Activated naive CD4-positive, alpha-beta T cell treated with anti-CD3 and anti-CD28 coated beads, Interleukin-2, amount 10 ng/mL, durations not matched to agents 7 days and 5 days (primary cell): Measurements from ENCODE around the gene TRIO.
A peak's percentile ranks its signal among the peaks of the same experiment; 100 is the strongest.

Source experiments
- CTCF ChIA-PET: fragments of 350-600 bp; sonication (Branson Sonifier 250); formaldehyde crosslinking; loops from one replicate; lab custom pipeline; 2021; ENCODE audit warnings: antibody characterized with exemption; lab: Charles Lee
- DNase-seq: peaks from one replicate; pipeline ENCODE4 v3.0.0-alpha.2; 2020
- H3K27ac Mint-ChIP-seq: one replicate; pipeline ENCODE4 v1.8.0; 2021; ENCODE audit warnings: mild to moderate bottlenecking, moderate library complexity, mixed read lengths
- H3K27me3 Mint-ChIP-seq: one replicate; pipeline ENCODE4 v1.8.0; 2021; ENCODE audit warnings: mild to moderate bottlenecking, mixed read lengths
- H3K36me3 Mint-ChIP-seq: one replicate; pipeline ENCODE4 v1.8.0; 2021; ENCODE audit warnings: mixed read lengths
- H3K4me1 Mint-ChIP-seq: one replicate; pipeline ENCODE4 v1.8.0; 2021; ENCODE audit warnings: mixed read lengths
- H3K4me3 Mint-ChIP-seq: one replicate; pipeline ENCODE4 v1.8.0; 2021; ENCODE audit warnings: mild to moderate bottlenecking, moderate library complexity, mixed read lengths
- H3K9me3 Mint-ChIP-seq: one replicate; pipeline ENCODE4 v1.8.0; 2021; ENCODE audit warnings: mixed read lengths

The TRIO gene

GRCh38 chr5:14416621-14417275 lies 273.6 kb downstream of the TRIO start:
- H3K4me1 Mint-ChIP-seq = peaks cover 62% of the 10 kb centered on the region
- CTCF ChIA-PET = interaction anchor here (0.7 kb wide), 1 partner anchor 20 kb away, joined by 3 read pairs; no protein-coding TSS in a partner anchor

GRCh38 chr5:14417276-14417730 lies 274.2 kb downstream of the TRIO start:
- Mint-ChIP-seq H3K4me1 (peaks cover 60% of the 10 kb centered on the region), H3K9me3 (no peaks in the 10 kb centered on the region), H3K27me3 (peaks cover 6% of the 10 kb centered on the region), H3K36me3 (peaks cover 2% of the 10 kb centered on the region), H3K27ac (no peak overlapping the region), H3K4me3 (no peak overlapping the region)
- no peak for DNase-seq
- CTCF ChIA-PET = interaction anchor here (1.2 kb wide), 1 partner anchor 127 kb away, joined by 3 read pairs; no protein-coding TSS in a partner anchor

More at GRCh38 chr5:14416621-14417275, 273.6 kb downstream of the TRIO start:
- peaks cover 2% of the 10 kb centered on the region for H3K36me3 Mint-ChIP-seq
- H3K27ac Mint-ChIP-seq = peak overlapping the region; percentile 98
- DNase-seq = no peak
- peaks cover 6% of the 10 kb centered on the region for H3K27me3 Mint-ChIP-seq
- H3K4me3 Mint-ChIP-seq = no peak overlapping the region
- H3K9me3 Mint-ChIP-seq = no peaks in the 10 kb centered on the region

- no peak overlapping the region for H3K4me3 Mint-ChIP-seq
- peaks cover 2% of the 10 kb centered on the region for H3K36me3 Mint-ChIP-seq
- no peaks in the 10 kb centered on the region for H3K9me3 Mint-ChIP-seq
- no peak overlapping the region for H3K27ac Mint-ChIP-seq
- H3K4me1 Mint-ChIP-seq = peaks cover 59% of the 10 kb centered on the region
- CTCF ChIA-PET = interaction anchor here (1.2 kb wide), 1 partner anchor 127 kb away, joined by 3 read pairs; no protein-coding TSS in a partner anchor
- DNase-seq = no peak
- H3K27me3 Mint-ChIP-seq = peaks cover 6% of the 10 kb centered on the region
Observed at GRCh38 chr5:14417792-14418765, 274.9 kb downstream of the TRIO start.

- H3K27me3 Mint-ChIP-seq = peaks cover 6% of the 10 kb centered on the region
- CTCF ChIA-PET = no interaction called here
- no peak overlapping the region for H3K27ac Mint-ChIP-seq
- H3K4me1 Mint-ChIP-seq = peaks cover 58% of the 10 kb centered on the region
- no peaks in the 10 kb centered on the region for H3K9me3 Mint-ChIP-seq
- no peak overlapping the region for H3K4me3 Mint-ChIP-seq
- DNase-seq = no peak
- peaks cover 2% of the 10 kb centered on the region for H3K36me3 Mint-ChIP-seq
Observed at GRCh38 chr5:14419686-14420085, 276.5 kb downstream of the TRIO start.

- no peaks in the 10 kb centered on the region for H3K9me3 Mint-ChIP-seq
- CTCF ChIA-PET = no interaction called here
- H3K36me3 Mint-ChIP-seq = peaks cover 3% of the 10 kb centered on the region
- no peak overlapping the region for H3K4me3 Mint-ChIP-seq
- no peak for DNase-seq
- H3K27me3 Mint-ChIP-seq = peaks cover 6% of the 10 kb centered on the region
- H3K4me1 Mint-ChIP-seq = peaks cover 58% of the 10 kb centered on the region
- no peak overlapping the region for H3K27ac Mint-ChIP-seq
Observed at GRCh38 chr5:14420101-14420811, 277.1 kb downstream of the TRIO start.

- Mint-ChIP-seq H3K27ac (no peak overlapping the region), H3K4me1 (peaks cover 49% of the 10 kb centered on the region), H3K36me3 (peaks cover 3% of the 10 kb centered on the region), H3K4me3 (no peak overlapping the region), H3K27me3 (peaks cover 6% of the 10 kb centered on the region), H3K9me3 (no peaks in the 10 kb centered on the region)
- DNase-seq = no peak
- CTCF ChIA-PET = interaction anchor here (1.5 kb wide), 1 partner anchor 9 kb away, joined by 3 read pairs; no protein-coding TSS in a partner anchor
Observed at GRCh38 chr5:14421851-14422250, 278.7 kb downstream of the TRIO start.

- Mint-ChIP-seq H3K27ac (peak overlapping the region; percentile 83), H3K9me3 (no peaks in the 10 kb centered on the region), H3K36me3 (peaks cover 1% of the 10 kb centered on the region), H3K4me1 (peaks cover 38% of the 10 kb centered on the region), H3K4me3 (no peak overlapping the region), H3K27me3 (peaks cover 6% of the 10 kb centered on the region)
- peak; percentile 48 for DNase-seq
- CTCF ChIA-PET = interaction anchor here (1.5 kb wide), 1 partner anchor 24 kb away, joined by 3 read pairs; no protein-coding TSS in a partner anchor
Observed at GRCh38 chr5:14424011-14424685, 281.0 kb downstream of the TRIO start.

- DNase-seq = no peak
- CTCF ChIA-PET = no interaction called here
- no peak overlapping the region for H3K4me3 Mint-ChIP-seq
- H3K9me3 Mint-ChIP-seq = no peaks in the 10 kb centered on the region
- H3K27me3 Mint-ChIP-seq = peaks cover 6% of the 10 kb centered on the region
- peaks cover 1% of the 10 kb centered on the region for H3K36me3 Mint-ChIP-seq
- no peak overlapping the region for H3K27ac Mint-ChIP-seq
- peaks cover 38% of the 10 kb centered on the region for H3K4me1 Mint-ChIP-seq
Observed at GRCh38 chr5:14425559-14425958, 282.4 kb downstream of the TRIO start.

GRCh38 chr5:14426521-14426920 lies 283.4 kb downstream of the TRIO start:
- peaks cover 6% of the 10 kb centered on the region for H3K27me3 Mint-ChIP-seq
- H3K9me3 Mint-ChIP-seq = no peaks in the 10 kb centered on the region
- H3K36me3 Mint-ChIP-seq = peaks cover 1% of the 10 kb centered on the region
- CTCF ChIA-PET = no interaction called here
- no peak for DNase-seq
- no peak overlapping the region for H3K27ac Mint-ChIP-seq
- H3K4me1 Mint-ChIP-seq = peaks cover 33% of the 10 kb centered on the region
- no peak overlapping the region for H3K4me3 Mint-ChIP-seq

- Mint-ChIP-seq H3K4me1 (peaks cover 19% of the 10 kb centered on the region), H3K4me3 (no peak overlapping the region), H3K9me3 (no peaks in the 10 kb centered on the region), H3K27ac (no peak overlapping the region), H3K36me3 (peaks cover 1% of the 10 kb centered on the region), H3K27me3 (peaks cover 10% of the 10 kb centered on the region)
- no peak for DNase-seq
- CTCF ChIA-PET = no interaction called here
Observed at GRCh38 chr5:14428302-14429081, 285.4 kb downstream of the TRIO start.

GRCh38 chr5:14429101-14430050 lies 286.2 kb downstream of the TRIO start:
- no peak overlapping the region for H3K27ac Mint-ChIP-seq
- H3K27me3 Mint-ChIP-seq = peaks cover 10% of the 10 kb centered on the region
- no peak overlapping the region for H3K4me3 Mint-ChIP-seq
- DNase-seq = no peak
- no peaks in the 10 kb centered on the region for H3K9me3 Mint-ChIP-seq
- CTCF ChIA-PET = no interaction called here
- peaks cover 11% of the 10 kb centered on the region for H3K4me1 Mint-ChIP-seq
- peaks cover 1% of the 10 kb centered on the region for H3K36me3 Mint-ChIP-seq

- H3K27ac Mint-ChIP-seq = no peak overlapping the region
- no peak overlapping the region for H3K4me3 Mint-ChIP-seq
- CTCF ChIA-PET = no interaction called here
- DNase-seq = no peak
- peaks cover 1% of the 10 kb centered on the region for H3K4me1 Mint-ChIP-seq
- H3K36me3 Mint-ChIP-seq = no peaks in the 10 kb centered on the region
- H3K9me3 Mint-ChIP-seq = no peaks in the 10 kb centered on the region
- H3K27me3 Mint-ChIP-seq = peaks cover 10% of the 10 kb centered on the region
Observed at GRCh38 chr5:14431534-14431933, 288.4 kb downstream of the TRIO start.
